ENCODE measurements around the gene DUOXA2.

DNA sequence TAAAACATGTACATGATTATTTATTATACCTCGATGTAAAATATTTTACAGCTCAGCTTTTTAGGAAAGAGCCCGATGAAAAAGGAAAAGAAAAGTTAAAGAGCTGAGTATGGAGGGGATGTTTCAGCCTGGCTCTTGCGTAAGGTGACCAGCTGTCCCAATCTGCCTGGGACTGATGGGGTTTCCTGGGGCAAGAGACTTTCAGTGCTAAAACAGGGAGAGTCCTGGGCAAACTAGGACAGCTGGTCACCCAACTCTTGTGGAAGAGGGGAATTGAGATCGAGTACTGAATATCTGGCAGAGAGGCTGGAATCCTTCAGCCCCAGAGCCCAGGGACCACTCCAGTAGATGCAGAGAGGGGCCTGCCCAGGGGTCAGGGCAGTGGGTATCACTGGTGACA lies 21.1 kb upstream of the DUOXA2 start:
- TF ChIP-seq POLR2AphosphoS5 (IDR thresholded peaks at IDR 0.05; ENCODE audit: low read depth, low read length): no peak
- TF ChIP-seq SIN3A (IDR thresholded peaks at IDR 0.05; ENCODE audit: borderline replicate concordance, insufficient read depth, low read length): no peak
- TF ChIP-seq TAF1 (IDR thresholded peaks at IDR 0.05; ENCODE audit: borderline replicate concordance, insufficient read depth, low read length): no peak

Data from PFSK-1 (cell line).